Activated CD4-positive, alpha-beta T cell treated with anti-CD3 and anti-CD28 coated beads for 36 hours (primary cell): ENCODE results near the gene CDKN2A. TPM values are rescaled to one million over a fixed set of nuclear protein-coding genes. Genes with fewer than 3 reads are reported as not detected.

Experiments used
- ATAC-seq: fragments of 200-7000 bp; cut with Tn5 transposase; one replicate; pipeline ENCODE4 v1.10.0; 2021; ENCODE audit warnings: mild to moderate bottlenecking, moderate library complexity
- CTCF ChIA-PET: fragments of 350-600 bp; sonication (Branson Sonifier 250); formaldehyde crosslinking; loops from one replicate; lab custom pipeline; 2021; ENCODE audit warnings: antibody characterized with exemption; lab: Charles Lee
- POLR2A ChIA-PET: fragments of 350-600 bp; sonication (Branson Sonifier 250); formaldehyde crosslinking; loops from one replicate; lab custom pipeline; 2021; ENCODE audit warnings: antibody characterized with exemption, inconsistent platforms; lab: Charles Lee
- DNase-seq: peaks from one replicate; pipeline ENCODE4 v3.0.0-alpha.2; 2020
- H3K27ac Mint-ChIP-seq: one replicate; pipeline ENCODE4 v1.8.0; 2021; ENCODE audit warnings: mixed read lengths
- H3K27me3 Mint-ChIP-seq: one replicate; pipeline ENCODE4 v1.8.0; 2021; ENCODE audit warnings: mixed read lengths
- H3K36me3 Mint-ChIP-seq: one replicate; pipeline ENCODE4 v1.8.0; 2021; ENCODE audit warnings: low read depth, mixed read lengths
- H3K4me1 Mint-ChIP-seq: one replicate; pipeline ENCODE4 v1.8.0; 2021; ENCODE audit warnings: mixed read lengths
- H3K4me3 Mint-ChIP-seq: one replicate; pipeline ENCODE4 v1.8.0; 2021; ENCODE audit warnings: mild to moderate bottlenecking, moderate library complexity, mixed read lengths
- H3K9me3 Mint-ChIP-seq: one replicate; pipeline ENCODE4 v1.8.0; 2021; ENCODE audit warnings: low read depth, mixed read lengths
- intact Hi-C, 2 experiments: fragments of 100-400 bp; cut with DNase I in 1 of 2; cut with micrococcal nuclease in 1 of 2; formaldehyde crosslinking; loops; one replicate each; pipeline versions ENCODE4 v1.14.2 to v1.15.1; 2022 to 2024; cut with DNase I, micrococcal nuclease
- total RNA-seq, 2 experiments: library from RNA; stranded (reverse); gene quantifications; one replicate each; pipeline ENCODE4 v1.2.3, GENCODE V29; 2021

Gene CDKN2A
- total RNA-seq, 2 experiments from 2014 or later: 0.86 to 1.6 TPM

DNA sequence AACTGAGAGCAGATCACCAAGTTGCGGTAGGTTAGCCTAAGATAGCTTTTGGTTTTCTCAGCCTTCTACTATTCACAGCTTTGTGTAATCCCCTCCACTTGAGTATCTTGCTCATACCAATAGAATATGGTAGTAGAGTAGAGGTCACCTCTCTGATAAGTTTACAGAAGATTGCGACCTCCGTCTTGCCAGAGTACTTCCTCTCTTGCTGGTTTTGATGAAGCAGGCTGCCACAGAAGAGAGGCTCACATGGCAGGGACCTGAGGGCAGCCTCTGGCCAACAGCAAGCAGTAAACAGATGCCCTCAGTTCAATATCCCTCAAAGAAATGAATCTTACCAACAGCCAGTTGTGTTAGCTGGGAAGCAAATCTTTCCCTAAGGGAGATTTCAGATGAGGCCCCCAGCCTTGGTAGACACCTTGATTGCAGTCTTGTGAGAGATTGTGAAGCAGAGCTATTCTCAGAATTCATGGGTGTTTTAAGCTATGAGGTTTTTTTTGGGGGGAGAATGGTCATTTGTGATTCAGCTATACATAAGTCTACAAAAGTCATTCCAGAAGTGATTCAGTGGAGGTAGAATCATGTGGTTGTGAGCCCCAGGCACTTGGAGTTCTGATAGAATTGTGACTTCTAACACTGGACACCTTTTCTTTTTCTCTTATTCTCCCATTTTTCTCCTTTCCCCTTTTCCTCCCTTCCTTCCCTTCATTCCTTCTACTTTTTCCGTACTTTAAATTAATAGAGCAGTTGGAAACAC is 37.6 kb upstream of the CDKN2A start:
- no peaks in the 10 kb centered on the region for H3K36me3 Mint-ChIP-seq
- H3K27ac Mint-ChIP-seq: no peak overlapping the region
- no peaks in the 10 kb centered on the region for H3K9me3 Mint-ChIP-seq
- ATAC-seq: no peak
- DNase-seq: no peak
- no peaks in the 10 kb centered on the region for H3K4me1 Mint-ChIP-seq
- H3K4me3 Mint-ChIP-seq: no peak overlapping the region
- POLR2A ChIA-PET: no interaction called here
- peaks cover 6% of the 10 kb centered on the region for H3K27me3 Mint-ChIP-seq
- CTCF ChIA-PET: interaction anchor here (0.8 to 0.9 kb wide), 2 partner anchors 62 to 85 kb away, joined by 3 to 5 read pairs; no protein-coding TSS in a partner anchor
- intact Hi-C loops: loop anchor here in 1 of 2 experiments (10.0 kb wide), 2 partner anchors 423 to 567 kb away; no protein-coding TSS in a partner anchor

DNA sequence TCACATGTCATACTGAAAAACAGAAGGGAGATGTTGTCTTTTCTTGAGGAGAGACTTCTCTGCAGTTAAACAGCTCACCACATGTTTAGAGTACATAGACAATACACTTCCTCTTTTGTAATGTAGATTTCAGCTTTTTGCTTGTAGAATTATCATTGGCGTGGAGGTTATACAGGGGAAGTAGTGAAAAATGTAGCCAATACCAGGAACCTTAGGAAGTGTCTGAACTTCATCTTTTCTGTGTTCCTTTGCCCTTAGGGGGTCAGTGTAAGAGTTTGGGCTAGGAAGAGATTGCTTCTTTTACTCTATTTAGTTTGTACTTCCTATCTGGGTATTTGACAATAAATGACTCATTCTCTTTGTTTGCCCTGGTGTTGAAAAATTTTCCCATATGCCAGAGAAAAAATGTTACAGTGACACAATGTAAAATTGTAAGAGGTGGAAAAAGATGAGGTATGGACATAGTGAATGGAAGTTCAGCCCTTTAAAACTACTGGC is 36.0 kb upstream of the CDKN2A start:
- ChIA-PET POLR2A (no interaction called here), CTCF (interaction anchor here (0.6 to 2.4 kb wide), 4 partner anchors 22 to 1312 kb away, joined by 3 to 7 read pairs (median 3); no protein-coding TSS in a partner anchor)
- H3K4me1 Mint-ChIP-seq: no peaks in the 10 kb centered on the region
- no peak for ATAC-seq
- H3K9me3 Mint-ChIP-seq: no peaks in the 10 kb centered on the region
- H3K4me3 Mint-ChIP-seq: no peak overlapping the region
- no peak for DNase-seq
- intact Hi-C loops: loop anchor here in 1 of 2 experiments (10.0 kb wide), 2 partner anchors 425 to 565 kb away; no protein-coding TSS in a partner anchor
- no peak overlapping the region for H3K27ac Mint-ChIP-seq
- H3K27me3 Mint-ChIP-seq: peaks cover 9% of the 10 kb centered on the region
- H3K36me3 Mint-ChIP-seq: no peaks in the 10 kb centered on the region

DNA sequence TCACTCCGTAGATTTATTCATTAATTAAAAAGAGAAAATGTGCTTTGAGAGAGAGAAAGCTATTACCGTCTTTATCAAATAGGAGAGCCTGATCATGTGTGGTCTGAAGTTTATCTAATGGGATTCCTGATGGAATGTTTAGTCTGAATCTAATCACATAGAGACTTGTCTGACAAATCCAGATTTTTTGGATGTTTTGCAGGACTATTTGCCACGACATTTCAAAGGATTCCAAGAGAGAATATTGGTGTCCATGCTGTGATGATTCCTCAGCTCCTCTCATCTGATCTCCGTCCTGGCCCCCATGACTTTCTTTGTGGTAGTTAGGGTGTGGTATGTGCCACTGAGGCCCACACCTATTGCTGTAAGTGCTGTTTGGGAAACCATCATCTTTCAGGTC is 35.0 kb upstream of the CDKN2A start:
- Mint-ChIP-seq H3K27me3 (peaks cover 12% of the 10 kb centered on the region), H3K9me3 (no peaks in the 10 kb centered on the region), H3K4me1 (no peaks in the 10 kb centered on the region), H3K27ac (no peak overlapping the region), H3K36me3 (no peaks in the 10 kb centered on the region), H3K4me3 (no peak overlapping the region)
- POLR2A ChIA-PET: no interaction called here
- DNase-seq (no peak), ATAC-seq (no peak)
- CTCF ChIA-PET: interaction anchor here (1.2 to 2.4 kb wide), 3 partner anchors 21 to 216 kb away, joined by 3 to 7 read pairs (median 7); no protein-coding TSS in a partner anchor
- intact Hi-C loops: no loop called here

GRCh38 chr9:22028394-22028793 is 34.2 kb upstream of the CDKN2A start:
- H3K9me3 Mint-ChIP-seq: no peaks in the 10 kb centered on the region
- no peak overlapping the region for H3K4me3 Mint-ChIP-seq
- intact Hi-C loops: no loop called here
- ATAC-seq: no peak
- H3K27me3 Mint-ChIP-seq: peaks cover 18% of the 10 kb centered on the region
- no peak for DNase-seq
- no peaks in the 10 kb centered on the region for H3K4me1 Mint-ChIP-seq
- no peaks in the 10 kb centered on the region for H3K36me3 Mint-ChIP-seq
- H3K27ac Mint-ChIP-seq: no peak overlapping the region
- CTCF ChIA-PET: interaction anchor here (0.7 to 1.8 kb wide), 2 partner anchors 10 to 20 kb away, joined by 3 to 7 read pairs; no protein-coding TSS in a partner anchor
- POLR2A ChIA-PET: no interaction called here

DNA sequence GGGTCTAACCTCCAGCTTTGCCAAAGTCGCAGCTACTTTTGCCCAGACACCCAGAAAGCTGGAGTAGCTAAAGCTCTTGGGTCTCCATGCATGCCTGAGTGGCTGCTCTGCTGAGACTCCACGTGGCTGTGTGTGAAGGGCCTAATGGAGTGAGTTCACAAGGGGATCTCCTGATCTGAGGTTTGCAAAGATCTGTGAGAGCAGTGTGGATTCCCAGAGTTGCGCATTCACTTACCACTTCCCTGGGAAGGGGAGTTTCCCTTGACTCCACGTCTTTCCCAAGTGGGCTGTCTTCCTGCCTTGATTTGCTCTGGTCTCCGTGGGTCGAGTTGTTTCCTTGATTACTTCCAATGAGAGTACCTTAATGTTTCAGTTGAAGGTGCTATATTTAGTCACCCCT is 32.5 kb upstream of the CDKN2A start:
- no peak overlapping the region for H3K27ac Mint-ChIP-seq
- H3K27me3 Mint-ChIP-seq: peaks cover 31% of the 10 kb centered on the region
- no peaks in the 10 kb centered on the region for H3K9me3 Mint-ChIP-seq
- DNase-seq: no peak
- H3K4me1 Mint-ChIP-seq: no peaks in the 10 kb centered on the region
- H3K4me3 Mint-ChIP-seq: no peak overlapping the region
- ChIA-PET CTCF (interaction anchor here (0.7 to 1.0 kb wide), 2 partner anchors 19 to 93 kb away, joined by 3 read pairs; no protein-coding TSS in a partner anchor), POLR2A (no interaction called here)
- ATAC-seq: no peak
- no peaks in the 10 kb centered on the region for H3K36me3 Mint-ChIP-seq
- intact Hi-C loops: no loop called here

DNA sequence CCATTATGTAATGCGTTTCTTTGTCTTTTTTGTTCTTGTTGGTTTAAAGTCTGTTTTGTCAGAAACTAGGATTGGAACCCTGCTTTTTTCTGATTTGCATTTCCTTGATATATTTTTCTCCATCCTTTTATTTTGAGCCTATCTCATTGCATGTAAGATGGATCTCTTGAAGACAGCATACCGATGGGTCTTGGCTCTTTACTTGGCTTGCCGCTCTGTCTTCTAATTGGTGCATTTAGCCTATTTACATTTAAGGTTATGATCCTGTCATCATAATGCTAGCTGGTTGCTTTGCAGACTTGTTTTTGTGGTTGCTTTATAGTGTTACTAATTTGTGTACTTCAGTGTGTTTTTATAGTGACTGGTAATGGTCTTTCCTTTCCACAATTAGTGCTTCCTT is 28.2 kb upstream of the CDKN2A start:
- peaks cover 47% of the 10 kb centered on the region for H3K27me3 Mint-ChIP-seq
- ChIA-PET POLR2A (no interaction called here), CTCF (interaction anchor here (2.1 kb wide), 1 partner anchor 15 kb away, joined by 10 read pairs; no protein-coding TSS in a partner anchor)
- DNase-seq (no peak), ATAC-seq (no peak)
- no peak overlapping the region for H3K27ac Mint-ChIP-seq
- intact Hi-C loops: no loop called here
- H3K4me3 Mint-ChIP-seq: no peak overlapping the region
- H3K36me3 Mint-ChIP-seq: no peaks in the 10 kb centered on the region
- H3K4me1 Mint-ChIP-seq: no peaks in the 10 kb centered on the region
- H3K9me3 Mint-ChIP-seq: peaks cover 5% of the 10 kb centered on the region

- H3K4me1 Mint-ChIP-seq: peaks cover 10% of the 10 kb centered on the region
- DNase-seq: peak; percentile 36
- no peak overlapping the region for H3K4me3 Mint-ChIP-seq
- H3K27me3 Mint-ChIP-seq: peaks cover 39% of the 10 kb centered on the region
- no peaks in the 10 kb centered on the region for H3K36me3 Mint-ChIP-seq
- CTCF ChIA-PET: interaction anchor here (0.6 to 4.5 kb wide), 10 partner anchors 9 to 772 kb away, joined by 3 to 24 read pairs (median 4); no protein-coding TSS in a partner anchor
- POLR2A ChIA-PET: no interaction called here
- ATAC-seq: no peak
- no peaks in the 10 kb centered on the region for H3K9me3 Mint-ChIP-seq
- no peak overlapping the region for H3K27ac Mint-ChIP-seq
- intact Hi-C loops: no loop called here
Measured at GRCh38 chr9:22010866-22011625, 16.9 kb upstream of the CDKN2A start.

GRCh38 chr9:22009506-22009867 is 15.3 kb upstream of the CDKN2A start:
- ATAC-seq: peak; percentile 31
- H3K27me3 Mint-ChIP-seq: peaks cover 55% of the 10 kb centered on the region
- intact Hi-C loops: loop anchor here in 1 of 2 experiments (1.0 to 10.0 kb wide), 5 partner anchors 14 to 675 kb away; partner anchors contain the start of gene KLHL9
- H3K4me3 Mint-ChIP-seq: peak overlapping the region; percentile 76
- peaks cover 20% of the 10 kb centered on the region for H3K4me1 Mint-ChIP-seq
- CTCF ChIA-PET: interaction anchor here (0.6 to 4.5 kb wide), 25 partner anchors 9 to 681 kb away, joined by 3 to 44 read pairs (median 5); partner anchors contain the start of genes CDKN2A and CDKN2B-AS1
- no peaks in the 10 kb centered on the region for H3K9me3 Mint-ChIP-seq
- H3K27ac Mint-ChIP-seq: no peak overlapping the region
- POLR2A ChIA-PET: no interaction called here
- no peaks in the 10 kb centered on the region for H3K36me3 Mint-ChIP-seq
- DNase-seq: no peak

- Mint-ChIP-seq H3K27ac (no peak within 1 kb of the TSS), H3K9me3 (no peaks in the 10 kb centered on the region), H3K36me3 (no peaks in the 10 kb centered on the region), H3K4me1 (peaks cover 20% of the 10 kb centered on the region), H3K27me3 (peaks cover 56% of the 10 kb centered on the region), H3K4me3 (peak within 1 kb of the TSS; percentile 76)
- ATAC-seq: peak; percentile 87
- ChIA-PET POLR2A (interaction anchor here (0.6 kb wide), 1 partner anchor 72 kb away, joined by 3 read pairs; no protein-coding TSS in a partner anchor), CTCF (interaction anchor here (0.6 to 4.5 kb wide), 42 partner anchors 8 to 680 kb away, joined by 3 to 44 read pairs (median 5); partner anchors contain the start of genes CDKN2A and CDKN2B-AS1)
- intact Hi-C loops: loop anchor here (1.0 to 10.0 kb wide), 7 partner anchors 14 to 674 kb away; partner anchors contain the start of gene KLHL9 (in 1 of the 2)
- peak; percentile 82 for DNase-seq
Measured at GRCh38 chr9:22008717-22009505, 14.7 kb upstream of the CDKN2A start, which contains the start of gene CDKN2B. Gene CDKN2B (minus strand): TSS chr9:22009305. CDS start chr9:22008953, 352 bp downstream.

GRCh38 chr9:22008384-22008716 is 14.2 kb upstream of the CDKN2A start:
- CTCF ChIA-PET: interaction anchor here (0.6 to 4.5 kb wide), 41 partner anchors 10 to 431 kb away, joined by 3 to 44 read pairs (median 5); partner anchors contain the start of genes CDKN2A and CDKN2B-AS1
- Mint-ChIP-seq H3K36me3 (no peaks in the 10 kb centered on the region), H3K27me3 (peaks cover 56% of the 10 kb centered on the region), H3K27ac (no peak overlapping the region), H3K4me1 (peaks cover 20% of the 10 kb centered on the region), H3K9me3 (no peaks in the 10 kb centered on the region), H3K4me3 (peak overlapping the region; percentile 76)
- POLR2A ChIA-PET: interaction anchor here (0.6 kb wide), 1 partner anchor 72 kb away, joined by 3 read pairs; no protein-coding TSS in a partner anchor
- intact Hi-C loops: loop anchor here (1.0 to 10.0 kb wide), 7 partner anchors 13 to 674 kb away; partner anchors contain the start of gene KLHL9 (in 1 of the 2)
- DNase-seq (no peak), ATAC-seq (no peak)
